MV-4-11 (cell line): ENCODE data around the gene TGIF1.
"Not testable (repeated sequence)": the region's sequence is repeated elsewhere in the genome, so short reads cannot be mapped to it uniquely, and the experiment has no call there.

ENCODE experiments used
- DNase-seq: peaks from one replicate; lab custom pipeline; 2025; lab: John Stamatoyannopoulos, UW

TGIF1 gene

DNA sequence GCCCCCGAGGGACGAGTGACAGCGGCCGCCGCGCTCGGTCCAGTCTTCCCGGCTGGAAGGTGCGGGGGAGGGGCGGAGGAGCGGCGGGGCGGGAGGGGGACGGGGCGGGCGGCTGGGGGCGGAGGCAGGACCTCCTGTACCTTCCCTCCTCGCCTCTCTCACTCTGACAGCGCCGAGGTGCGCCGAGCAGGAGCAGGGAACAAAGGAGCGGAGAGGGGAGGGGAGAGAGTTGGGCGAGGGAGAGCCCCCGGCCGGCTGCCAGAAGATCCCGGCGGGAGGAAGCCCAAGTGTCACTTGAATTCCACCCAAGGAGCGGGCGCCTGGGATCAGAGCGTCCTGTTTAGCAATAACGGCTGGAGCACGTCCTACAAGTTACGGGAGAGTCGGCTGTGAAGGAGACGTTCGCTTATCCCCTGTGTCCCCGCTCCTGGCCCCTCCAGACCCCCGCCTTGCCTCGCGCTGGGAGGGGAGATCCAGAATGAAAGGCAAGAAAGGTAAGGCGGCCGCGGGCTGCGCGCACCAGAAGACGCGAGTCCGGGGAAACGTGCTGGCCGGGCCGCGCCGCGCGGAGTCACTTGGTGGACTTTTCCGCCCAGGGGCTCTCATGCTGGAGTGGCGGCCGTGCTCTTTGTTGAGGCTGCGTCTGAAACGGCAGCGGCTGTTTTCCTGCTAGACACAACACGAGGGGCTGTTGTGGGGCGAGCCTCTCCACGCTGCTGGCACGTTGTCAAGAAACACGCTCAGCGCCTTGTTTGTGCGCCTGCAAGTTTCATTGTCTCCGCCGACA lies at the start of gene TGIF1:
TGIF1 (plus strand) TSS at position 161 of the 787 bp plus-strand sequence; CDS start at position 479, 318 bp downstream.
- DNase-seq = peak; percentile 36

DNA sequence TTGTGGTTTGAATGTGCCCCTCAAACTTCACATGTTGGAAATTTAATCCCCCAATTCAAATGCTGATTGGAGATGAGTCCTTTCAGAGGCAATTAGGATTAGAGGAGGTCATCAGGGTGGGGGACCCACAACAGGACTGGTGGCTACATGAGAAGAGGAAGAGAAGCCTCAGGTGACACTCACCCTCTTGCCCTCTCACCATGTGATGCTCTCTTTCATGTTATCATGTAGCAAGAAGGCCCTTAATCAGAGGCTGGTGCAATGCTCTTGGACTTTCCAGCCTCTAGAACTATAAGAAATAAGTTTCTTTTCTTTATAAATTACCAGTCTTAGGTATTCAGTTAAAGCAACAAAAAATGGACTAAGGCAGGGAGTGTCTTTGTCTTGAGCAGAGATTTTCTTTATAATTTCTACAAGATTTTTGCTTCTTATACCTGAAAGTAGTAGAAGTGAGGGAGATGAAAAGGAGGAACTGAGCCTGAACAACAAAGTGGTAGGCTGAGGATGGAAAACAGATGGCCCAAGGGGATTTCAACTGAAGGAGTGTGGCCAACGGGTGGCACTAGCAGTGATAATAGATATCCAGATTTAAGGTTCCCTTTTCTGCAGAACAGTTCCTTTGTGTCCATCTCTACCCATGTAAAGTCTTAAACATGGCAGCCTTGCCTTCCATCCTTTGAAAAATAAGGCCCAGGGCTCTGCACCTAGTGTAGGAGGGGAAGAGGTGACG lies 49.2 kb upstream of the TGIF1 start:
- peak; percentile 51 for DNase-seq

DNA sequence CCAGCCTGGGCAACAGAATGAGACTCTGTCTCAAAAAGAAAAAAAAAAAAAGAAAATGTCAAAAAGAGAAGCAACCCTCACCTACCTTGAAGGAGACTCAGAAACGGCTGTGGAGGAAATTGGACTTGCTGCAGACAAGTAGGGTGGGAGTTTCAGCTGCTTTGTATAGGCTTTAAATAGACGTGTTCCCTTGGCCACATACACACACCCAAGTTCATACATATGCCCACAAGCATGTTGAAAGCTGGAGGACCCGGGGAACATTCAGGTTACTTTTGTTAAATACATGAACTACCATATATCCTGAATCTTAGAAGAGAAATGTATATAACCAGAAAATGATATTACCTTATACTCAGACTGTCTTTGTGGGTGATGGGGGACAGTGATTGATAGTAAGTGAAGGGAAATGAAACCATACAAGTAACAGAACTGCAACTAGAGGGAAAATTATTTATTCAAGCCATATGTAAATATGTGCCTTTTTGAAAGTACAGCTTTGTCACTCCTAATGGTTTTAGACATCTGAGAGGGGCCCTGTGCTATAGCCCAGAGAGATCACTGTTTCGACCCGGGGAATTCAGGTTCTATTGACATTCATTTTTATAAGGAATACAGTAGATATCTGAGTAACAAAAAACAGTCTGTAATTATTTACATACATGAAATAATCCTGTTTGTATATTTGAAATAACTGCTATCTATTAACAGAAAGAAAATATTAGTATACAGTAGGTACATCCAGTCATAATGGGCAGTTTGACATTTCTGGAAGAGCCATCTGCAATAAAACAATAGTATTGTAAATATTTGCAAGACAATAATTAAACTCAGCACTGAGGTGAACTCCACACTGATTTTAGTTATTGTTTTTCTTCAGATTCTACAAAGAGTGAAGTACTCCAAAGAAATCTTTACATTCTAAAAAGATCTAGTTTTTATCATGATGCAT lies 48.0 kb upstream of the TGIF1 start:
- DNase-seq = peak; percentile 41

DNA sequence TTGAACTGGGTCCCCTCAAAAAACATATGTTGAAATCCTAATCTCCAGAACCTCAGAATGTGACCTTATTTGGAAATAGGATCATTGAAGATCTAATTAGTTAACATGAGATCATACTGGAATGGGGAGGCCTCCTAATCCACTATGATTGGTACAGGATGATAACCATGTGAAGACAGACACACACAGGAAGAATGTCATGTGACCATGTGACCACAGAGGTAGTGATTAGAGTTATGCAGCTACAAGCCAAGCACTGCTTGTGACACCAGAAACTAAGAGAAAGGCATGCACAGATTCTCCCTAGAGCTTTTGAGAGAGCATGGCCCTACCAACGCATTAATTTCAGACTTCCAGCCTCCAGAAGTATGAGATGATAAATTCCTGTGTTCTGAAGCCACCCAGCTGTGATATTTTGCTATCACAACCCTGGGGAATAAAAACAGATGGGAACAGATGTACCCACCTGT lies 47.0 kb upstream of the TGIF1 start:
- peak; percentile 17 for DNase-seq

DNA sequence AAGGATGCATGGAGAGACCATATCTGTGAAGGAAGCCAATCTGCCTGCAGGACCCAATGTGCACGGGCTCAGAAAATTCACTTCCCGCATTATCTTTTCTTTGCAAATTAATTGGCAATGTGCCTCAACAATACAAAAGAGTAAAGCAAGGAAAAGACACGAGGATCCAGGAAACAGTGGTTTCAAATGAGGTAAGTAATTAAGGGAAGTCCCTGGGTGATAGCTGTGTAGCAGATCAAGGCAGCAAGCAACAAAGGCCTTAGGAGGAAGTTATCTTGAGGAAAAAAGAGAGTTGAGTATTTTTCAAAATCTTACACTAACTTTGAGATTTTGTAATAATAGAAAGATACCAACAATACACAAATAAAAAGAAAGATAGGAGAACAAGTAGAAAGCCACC lies 44.3 kb upstream of the TGIF1 start:
- peak; percentile 60 for DNase-seq

DNA sequence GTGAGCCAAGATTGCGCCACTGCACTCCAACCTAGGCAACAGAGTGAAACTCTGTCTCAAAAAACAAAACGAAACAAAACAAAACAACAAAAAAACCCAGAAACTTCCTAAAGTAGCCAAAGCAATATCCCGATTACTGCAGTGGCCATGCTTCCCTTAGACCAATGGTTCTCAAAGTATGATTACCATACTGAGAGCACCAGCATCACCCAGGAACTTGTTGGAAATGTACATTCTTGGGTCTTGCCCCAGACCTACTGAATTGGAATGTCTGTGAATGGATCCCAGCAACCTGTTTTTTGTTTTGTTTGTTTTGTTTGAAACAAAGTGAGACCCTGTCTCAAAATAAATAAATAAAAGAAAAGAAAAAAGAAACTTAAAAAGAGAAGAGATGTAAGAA lies 41.9 kb upstream of the TGIF1 start:
- no peak for DNase-seq

DNA sequence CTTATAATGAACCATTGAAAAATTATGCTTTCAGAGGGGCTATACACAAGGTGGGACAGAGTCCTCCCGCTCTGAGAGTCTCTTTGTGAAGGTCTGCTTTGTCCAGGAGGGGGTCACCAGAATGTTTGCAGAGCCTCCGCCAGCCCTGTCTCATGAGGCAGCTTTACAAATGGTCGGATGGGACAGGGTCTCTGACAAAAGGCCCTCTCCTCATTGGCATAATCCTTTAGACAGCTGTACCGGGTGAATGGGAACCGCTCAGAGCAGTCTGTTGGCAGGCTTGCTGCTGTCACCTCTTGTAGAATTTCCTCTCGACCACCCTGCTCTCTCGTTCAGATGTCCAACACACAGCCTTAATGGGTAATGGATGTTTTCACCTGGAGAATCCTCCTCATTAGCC lies 40.2 kb upstream of the TGIF1 start:
- no peak for DNase-seq

DNA sequence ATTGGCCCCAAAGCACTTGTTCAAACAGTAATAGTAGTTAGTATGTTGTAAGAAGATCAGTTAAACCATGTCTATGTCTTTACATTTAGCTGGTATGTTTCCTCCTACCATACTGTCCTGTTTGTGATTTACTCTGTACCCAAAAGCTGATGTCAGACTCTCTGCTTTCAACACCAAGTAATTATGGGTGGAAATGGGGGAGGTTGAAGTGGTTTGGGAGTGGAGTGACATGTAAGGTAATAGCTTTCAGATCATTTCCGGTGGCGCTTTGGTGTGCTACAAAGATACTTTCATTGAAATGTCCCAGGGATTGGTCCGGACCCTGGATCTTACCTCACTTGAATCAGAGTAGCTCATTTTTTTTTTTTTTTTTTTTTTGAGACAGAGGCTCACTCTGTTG lies 39.7 kb upstream of the TGIF1 start:
- no peak for DNase-seq

DNA sequence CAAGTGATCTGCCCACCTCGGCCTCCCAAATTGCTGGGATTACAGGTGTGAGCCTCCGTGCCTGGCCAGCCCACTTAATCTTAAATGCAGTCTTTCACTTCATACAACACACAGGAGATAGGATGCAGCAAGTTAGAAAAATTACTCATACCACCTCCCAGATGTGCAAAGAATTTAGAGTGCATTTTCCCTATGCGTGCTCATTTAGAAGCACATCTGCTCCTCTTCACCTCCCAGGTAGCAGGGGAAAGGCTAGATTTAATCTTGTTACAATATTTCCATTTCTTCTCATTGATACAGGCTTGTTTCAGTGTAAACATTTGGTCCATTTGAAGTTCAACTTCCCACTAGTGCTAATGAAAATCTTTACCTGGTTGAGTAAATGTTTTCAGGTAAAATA lies 39.1 kb upstream of the TGIF1 start:
- DNase-seq = not testable (repeated sequence)

DNA sequence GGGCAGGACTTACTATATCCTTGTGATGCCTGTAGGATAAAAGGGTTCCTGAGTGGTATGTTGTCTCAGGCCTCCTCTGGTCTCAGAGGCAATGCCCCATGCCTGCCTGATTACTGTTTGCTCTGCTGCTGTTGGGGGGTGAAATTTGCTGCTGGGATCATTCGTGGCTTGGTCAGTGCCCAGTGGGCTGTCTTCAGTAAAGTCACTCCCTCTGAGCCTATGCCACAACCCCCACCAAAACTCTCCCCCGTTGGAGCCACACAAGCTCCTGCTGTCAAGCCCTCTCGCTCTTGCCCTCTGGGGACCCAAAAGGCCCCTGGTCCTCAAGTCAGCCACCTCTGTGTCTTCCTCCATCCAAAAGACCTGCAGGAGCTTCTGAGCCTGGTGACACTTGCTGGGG lies 38.6 kb upstream of the TGIF1 start:
- no peak for DNase-seq

DNA sequence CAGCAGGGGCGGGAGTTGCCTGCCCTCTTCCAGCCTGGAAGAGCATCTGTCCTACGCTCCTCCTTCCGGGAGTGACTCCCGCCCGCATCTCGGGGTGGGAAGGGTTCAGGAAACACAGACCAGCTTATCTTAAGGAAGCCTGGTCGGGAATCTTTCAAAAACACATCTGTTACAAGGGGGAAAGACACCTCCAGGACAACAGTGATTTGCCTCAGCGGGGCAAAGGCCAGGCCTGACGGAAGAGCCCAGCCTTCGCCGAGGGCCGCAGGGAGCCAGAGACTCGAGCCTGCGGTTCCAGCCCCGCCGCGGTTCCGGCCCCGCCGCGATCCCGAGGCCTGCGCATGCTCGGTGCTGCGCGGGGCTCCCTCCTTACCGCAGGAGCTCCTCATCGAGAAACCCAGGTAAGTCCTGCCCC lies 38.1 kb upstream of the TGIF1 start:
- no peak for DNase-seq

DNA sequence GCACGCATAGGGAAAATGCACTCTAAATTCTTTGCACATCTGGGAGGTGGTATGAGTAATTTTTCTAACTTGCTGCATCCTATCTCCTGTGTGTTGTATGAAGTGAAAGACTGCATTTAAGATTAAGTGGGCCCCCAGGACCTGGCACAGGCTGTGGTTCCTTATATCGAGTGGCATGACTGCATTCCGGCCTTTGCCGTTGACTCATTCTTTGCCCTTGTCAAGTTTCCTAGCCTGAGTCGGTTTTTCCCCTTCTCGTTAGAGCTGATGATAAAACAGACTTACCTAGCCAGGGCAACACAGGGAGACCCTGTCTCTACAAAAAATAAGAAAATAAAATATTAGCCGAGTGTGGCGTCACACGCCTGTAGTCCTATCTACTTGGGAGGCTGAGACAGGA lies 37.4 kb upstream of the TGIF1 start:
- not testable (repeated sequence) for DNase-seq

DNA sequence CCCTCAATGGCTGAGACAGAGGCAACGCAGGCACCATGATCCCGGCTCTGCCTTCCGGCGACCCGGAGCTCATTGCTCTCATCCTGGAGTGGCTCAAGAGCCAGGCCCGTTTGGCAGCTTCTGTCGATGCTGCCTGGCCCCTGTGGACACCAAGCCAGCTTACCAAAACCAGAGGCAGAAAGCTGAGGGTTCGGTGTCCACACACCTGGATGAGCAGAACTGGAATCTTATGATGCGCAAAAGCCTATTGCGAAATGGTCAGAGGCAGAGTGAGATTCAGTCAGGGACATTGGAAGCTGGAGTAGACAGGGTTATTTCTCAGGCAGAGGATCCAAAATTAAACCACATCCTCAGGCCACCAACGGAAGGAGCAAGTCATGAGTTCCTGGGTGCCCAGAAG lies 34.9 kb upstream of the TGIF1 start:
- no peak for DNase-seq

DNA sequence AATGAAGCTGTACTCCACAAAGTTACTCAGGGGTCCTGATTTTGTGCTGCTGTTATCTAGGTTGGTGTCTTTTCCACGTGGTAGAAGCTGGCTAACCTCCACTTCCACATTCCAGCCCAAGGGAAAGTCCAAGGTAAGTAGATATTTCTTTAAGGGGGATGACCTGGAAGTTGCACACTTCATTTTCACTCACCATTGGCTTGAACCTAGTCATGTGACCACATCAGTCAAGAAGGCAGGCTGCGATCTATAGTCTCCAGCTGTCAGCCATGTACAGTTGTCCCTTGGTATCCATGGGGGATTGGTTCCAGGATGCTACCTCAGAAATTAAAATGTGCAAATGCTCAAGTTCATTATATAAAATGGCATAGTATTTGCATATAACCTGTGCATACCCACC lies 31.9 kb upstream of the TGIF1 start:
- DNase-seq = no peak

DNA sequence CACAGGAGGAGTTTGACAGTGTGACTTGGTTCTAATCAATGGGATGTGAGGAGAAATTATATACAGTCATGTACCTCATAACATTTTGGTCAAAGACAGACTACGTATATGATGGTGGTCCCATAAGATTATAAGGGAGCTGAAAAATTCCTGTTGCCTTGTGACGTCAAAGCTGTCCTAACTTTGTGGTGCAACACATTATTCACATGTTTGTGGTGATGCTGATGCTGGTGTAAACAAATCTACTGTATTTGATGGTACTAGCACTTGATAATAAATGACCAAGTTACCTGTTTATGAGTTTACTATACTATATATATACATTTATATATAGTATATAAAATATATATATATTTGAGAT lies 29.1 kb upstream of the TGIF1 start:
- no peak for DNase-seq

DNA sequence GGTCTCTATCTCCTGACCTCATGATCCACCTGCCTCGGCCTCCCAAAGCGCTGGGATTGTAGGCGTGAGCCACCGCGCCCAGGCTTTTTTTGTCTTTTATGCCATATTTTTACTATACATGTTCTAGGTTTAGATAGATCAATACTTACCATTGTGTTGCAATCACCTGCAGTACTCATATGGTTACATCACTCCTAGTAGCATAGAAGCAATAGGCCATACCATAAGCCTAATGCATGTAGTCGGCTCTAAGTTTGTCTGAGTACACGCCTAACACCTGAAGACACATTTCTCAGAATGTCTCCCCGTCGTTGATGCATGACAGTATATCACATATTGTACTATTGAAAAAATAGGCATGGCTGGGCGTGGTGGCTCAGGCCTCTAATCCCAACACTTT lies 27.1 kb upstream of the TGIF1 start:
- no peak for DNase-seq

DNA sequence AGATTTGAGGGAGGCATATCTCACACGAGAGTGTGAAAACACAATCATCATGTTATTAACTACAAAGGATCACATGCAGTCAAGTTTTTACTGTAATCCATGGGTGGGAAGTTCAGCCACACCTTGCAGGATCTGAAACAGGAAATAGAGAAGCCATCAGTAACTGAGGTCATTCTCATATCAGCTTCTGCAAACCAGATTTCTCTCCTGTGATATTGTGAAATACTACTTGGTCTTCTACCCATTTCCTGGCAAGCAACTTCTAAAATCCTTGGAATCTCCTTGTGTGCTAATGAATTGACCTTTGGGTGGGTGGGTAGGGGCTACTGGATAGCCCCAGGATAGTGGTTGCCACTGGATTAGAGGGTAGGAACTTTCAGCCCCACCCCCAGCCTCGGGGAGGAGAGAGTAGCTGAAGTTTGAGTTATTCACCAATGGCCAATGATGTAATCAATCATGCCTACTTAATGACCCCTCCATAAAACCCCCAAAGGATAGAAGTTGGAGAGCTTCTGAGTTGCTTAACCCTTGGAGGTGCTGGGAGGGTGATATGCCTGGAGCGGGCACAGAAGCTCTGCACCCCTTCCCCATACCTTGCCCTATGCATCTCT lies 25.6 kb upstream of the TGIF1 start:
- DNase-seq = peak; percentile 55

DNA sequence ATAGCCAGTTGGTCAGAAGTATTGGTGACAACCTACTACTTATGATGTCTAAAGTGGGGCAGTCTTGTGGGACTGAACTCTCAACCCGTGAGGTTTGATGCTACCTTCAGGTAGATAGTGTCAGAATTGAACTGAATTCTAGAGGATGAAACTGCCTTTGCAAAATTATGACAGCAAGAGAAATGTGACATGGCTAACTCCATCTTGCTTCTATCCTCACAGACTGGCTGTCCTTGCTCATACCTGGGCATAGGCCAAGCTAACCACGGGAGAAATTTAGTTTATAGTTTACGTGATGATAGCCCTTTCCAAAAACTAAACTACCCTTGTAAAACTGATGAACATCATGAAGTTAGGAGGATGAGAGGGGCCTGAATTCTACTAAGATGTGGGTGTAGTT lies 24.9 kb upstream of the TGIF1 start:
- DNase-seq = no peak

DNA sequence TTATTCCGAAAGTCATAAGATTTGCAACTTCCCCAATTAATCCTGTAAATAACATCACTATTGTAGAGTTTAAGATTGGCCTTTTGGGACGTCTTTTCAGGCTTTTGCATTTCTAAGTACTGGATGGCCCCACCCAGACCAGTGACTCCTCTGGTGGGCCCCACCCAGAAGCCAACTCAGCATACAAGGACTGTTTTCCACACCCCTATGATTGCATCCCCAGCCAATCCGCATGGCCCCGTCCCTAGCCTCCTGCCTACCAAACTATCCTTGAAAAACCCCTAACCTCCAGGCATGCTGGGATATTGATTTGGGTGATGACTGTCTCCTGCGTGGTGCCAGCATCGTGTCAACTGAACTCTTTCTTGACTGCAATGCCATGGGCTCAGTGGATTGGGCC lies 24.5 kb upstream of the TGIF1 start:
- DNase-seq = no peak

DNA sequence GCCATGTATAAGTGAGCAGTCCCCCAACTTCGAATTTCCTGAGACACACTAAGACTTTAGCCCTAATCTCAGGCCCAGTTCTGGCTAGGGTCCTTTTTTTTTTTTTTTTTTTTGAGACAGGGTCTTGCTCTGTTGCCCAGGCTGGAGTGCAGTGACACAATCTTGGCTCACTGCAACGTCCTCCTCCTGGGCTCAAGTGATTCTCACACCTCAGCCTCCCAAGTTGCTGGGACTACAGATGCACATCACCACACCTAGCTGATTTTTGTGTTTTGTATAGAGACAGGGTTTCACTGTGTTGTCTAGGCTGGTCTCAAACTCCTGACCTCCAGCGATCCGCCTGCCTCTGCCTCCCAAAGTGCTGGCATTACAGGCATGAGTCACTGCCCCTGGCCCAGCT lies 23.9 kb upstream of the TGIF1 start:
- no peak for DNase-seq

DNA sequence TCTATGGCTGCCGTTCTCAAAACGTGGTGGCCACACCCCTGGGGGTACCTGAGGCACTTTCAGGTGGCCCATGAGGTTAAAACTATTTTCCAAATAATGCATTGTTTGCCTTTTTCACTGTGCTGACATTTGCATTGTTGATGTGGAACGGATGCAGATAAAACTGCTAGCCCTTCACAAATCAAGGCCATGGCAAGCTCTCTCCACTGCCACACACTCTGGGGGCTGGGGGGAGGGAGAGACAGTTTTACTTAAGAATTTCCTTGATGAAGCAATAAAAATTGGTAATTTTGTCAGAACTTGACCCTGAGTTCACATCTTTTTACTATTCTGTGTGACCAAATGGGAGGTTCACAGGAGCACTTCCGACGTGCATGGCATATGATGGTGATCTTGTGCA lies 22.0 kb upstream of the TGIF1 start:
- DNase-seq = no peak

DNA sequence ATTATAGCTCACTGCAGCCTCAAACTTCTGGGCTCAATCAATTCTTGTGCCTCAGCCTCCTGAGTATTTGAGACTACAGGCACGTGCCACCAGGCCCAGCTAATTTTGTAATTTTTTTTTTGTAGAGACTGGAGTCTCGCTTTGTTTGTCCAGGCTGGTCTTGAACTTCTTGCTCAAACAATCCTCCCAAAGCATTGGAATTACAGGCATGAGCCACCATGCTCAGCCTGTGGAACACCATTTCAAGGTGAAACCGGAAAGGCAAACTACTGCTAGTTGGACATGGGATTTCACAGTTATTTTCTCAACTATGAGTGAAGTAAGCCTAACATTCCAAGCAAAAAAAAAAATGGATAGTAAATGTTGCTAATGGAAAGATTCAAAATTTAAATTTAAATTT lies 20.9 kb upstream of the TGIF1 start:
- no peak for DNase-seq
